GM18867 (cell line): ENCODE measurements around the gene GPR27.

Experiments
- ATAC-seq: cut with Tn5 transposase; IDR thresholded peaks from one replicate; pipeline ENCODE4 v1.9.1; 2021; ENCODE audit warnings: mild to moderate bottlenecking, moderate library complexity; ENCODE audit not compliant: unreplicated experiment

The GPR27 gene

GRCh38 chr3:71732637-71733036 lies 21.0 kb upstream of the GPR27 start:
- no peak for ATAC-seq

- ATAC-seq = no peak
These were observed 20.3 kb upstream of the GPR27 start for GRCh38 chr3:71733319-71733718.

- no peak for ATAC-seq
These were observed 18.8 kb upstream of the GPR27 start for GRCh38 chr3:71734881-71735280.

GRCh38 chr3:71742621-71743020 lies 11.0 kb upstream of the GPR27 start:
- ATAC-seq = no peak

- ATAC-seq = no peak
These were observed 8.9 kb upstream of the GPR27 start for GRCh38 chr3:71744738-71745137.

GRCh38 chr3:71751602-71752001 lies 2.1 kb upstream of the GPR27 start:
- no peak for ATAC-seq

- ATAC-seq = no peak
These were observed 589 bp upstream of the GPR27 start for GRCh38 chr3:71752831-71753700.

- ATAC-seq = no peak
These were observed 1.1 kb downstream of the GPR27 start for GRCh38 chr3:71754610-71755253.

GRCh38 chr3:71758091-71758490 lies 4.4 kb downstream of the GPR27 start:
- ATAC-seq = no peak

- no peak for ATAC-seq
These were observed 5.7 kb downstream of the GPR27 start for GRCh38 chr3:71759401-71759800.

GRCh38 chr3:71760140-71760539 lies 6.5 kb downstream of the GPR27 start:
- no peak for ATAC-seq

- ATAC-seq = no peak
These were observed 9.8 kb downstream of the GPR27 start for GRCh38 chr3:71763426-71763825.

GRCh38 chr3:71771126-71771525 lies 17.5 kb downstream of the GPR27 start:
- ATAC-seq = no peak

- ATAC-seq = no peak
These were observed 18.2 kb downstream of the GPR27 start for GRCh38 chr3:71771884-71772283.

GRCh38 chr3:71776538-71776937 lies 22.9 kb downstream of the GPR27 start:
- no peak for ATAC-seq

- ATAC-seq = no peak
These were observed 24.7 kb downstream of the GPR27 start for GRCh38 chr3:71778353-71778752.

GRCh38 chr3:71779674-71780377 lies 26.2 kb downstream of the GPR27 start:
- ATAC-seq = no peak

GRCh38 chr3:71780430-71780829 lies 26.8 kb downstream of the GPR27 start:
- no peak for ATAC-seq

GRCh38 chr3:71783152-71783551 lies 29.5 kb downstream of the GPR27 start:
- ATAC-seq = no peak

- no peak for ATAC-seq
These were observed 30.7 kb downstream of the GPR27 start for GRCh38 chr3:71784201-71784913.

GRCh38 chr3:71784914-71785531 lies 31.4 kb downstream of the GPR27 start, which contains the start of gene PROK2:
PROK2 (minus strand) TSS chr3:71785148; CDS start chr3:71785052, 96 bp downstream.
- no peak for ATAC-seq
